GM12801 (cell line): ENCODE results near the gene NBEAL1.

Experiments
- CTCF ChIP-seq: IDR thresholded peaks from one replicate; pipeline ENCODE4 v1.5.1; 2011; ENCODE audit warnings: control low read depth; ENCODE audit not compliant: insufficient read length; ENCODE audit errors: extremely low read depth

NBEAL1 gene

GRCh38 chr2:203045867-203046266 lies 31.2 kb downstream of the NBEAL1 start:
- no peak for TF ChIP-seq CTCF

GRCh38 chr2:203052539-203052938 lies 37.9 kb downstream of the NBEAL1 start:
- no peak for TF ChIP-seq CTCF

GRCh38 chr2:203059567-203060240 lies 45.0 kb downstream of the NBEAL1 start:
- no peak for TF ChIP-seq CTCF

GRCh38 chr2:203061346-203061745 lies 46.7 kb downstream of the NBEAL1 start:
- no peak for TF ChIP-seq CTCF

- TF ChIP-seq CTCF: no peak
Measured at GRCh38 chr2:203062126-203062525, 47.5 kb downstream of the NBEAL1 start.

- TF ChIP-seq CTCF: no peak
Measured at GRCh38 chr2:203070701-203071100, 56.0 kb downstream of the NBEAL1 start.

- no peak for TF ChIP-seq CTCF
Measured at GRCh38 chr2:203071148-203071547, 56.5 kb downstream of the NBEAL1 start.

GRCh38 chr2:203072371-203072770 lies 57.7 kb downstream of the NBEAL1 start:
- TF ChIP-seq CTCF: no peak
